ENCODE results near the gene GPR141. TPM values are rescaled to one million over a fixed set of nuclear protein-coding genes. Genes with fewer than 3 reads are reported as not detected.

Gene GPR141
- total RNA-seq, 1 experiment from 2014 or later: not detected

DNA sequence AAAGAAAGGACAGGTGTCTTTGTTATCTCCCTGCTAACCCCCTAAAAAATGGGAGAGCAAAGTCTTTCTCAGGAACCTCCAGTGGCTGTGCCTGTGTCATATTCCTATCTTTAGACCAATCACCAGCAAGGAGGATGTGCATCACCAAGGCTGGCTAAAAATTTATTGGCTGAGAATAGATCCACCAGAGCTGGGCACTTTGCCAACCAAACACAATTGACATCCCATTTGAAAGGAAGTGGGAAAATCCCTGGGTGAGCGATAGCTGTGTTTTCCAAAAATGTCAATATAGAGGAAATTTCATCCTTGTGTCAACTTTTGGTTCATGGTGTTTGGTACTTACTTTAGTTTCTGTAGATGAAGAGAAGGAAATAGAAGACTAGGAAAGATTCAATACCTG lies 13.1 kb upstream of the GPR141 start:
- TF ChIP-seq CTCF (conservative IDR thresholded peaks at IDR 0.05; ENCODE audit: low read depth, low read length): no peak
- TF ChIP-seq EZH2 (IDR thresholded peaks at IDR 0.05; ENCODE audit: low read length, unreplicated experiment): no peak
- TF ChIP-seq EZH2phosphoT487 (IDR thresholded peaks at IDR 0.05; ENCODE audit: borderline replicate concordance, low read length): no peak
- no peaks in the 10 kb centered on the region for H3K79me2 ChIP-seq (ENCODE audit: low read length)
- no peaks in the 10 kb centered on the region for H3K4me1 ChIP-seq (ENCODE audit: insufficient read depth, low read length)
- intact Hi-C loops (cut with micrococcal nuclease): no loop called here
- H3K36me3 ChIP-seq (ENCODE audit: low read depth, low read length): no peaks in the 10 kb centered on the region
- no peak overlapping the region for H3K4me2 ChIP-seq (ENCODE audit: low read length)
- no peaks in the 10 kb centered on the region for H4K20me1 ChIP-seq (ENCODE audit: low read length)
- no peak for DNase-seq
- H3K9me2 ChIP-seq (replicated peaks; ENCODE audit: low read length): no peaks in the 10 kb centered on the region
- H3K27ac ChIP-seq (ENCODE audit: low read length): no peak overlapping the region
- no peak overlapping the region for H3K4me3 ChIP-seq (ENCODE audit: low read length)
- ChIA-PET POLR2A (ENCODE audit: unreplicated experiment) (no interaction called here), CTCF (no interaction called here)
- H2AFZ ChIP-seq (ENCODE audit: low read length): no peak overlapping the region
- BruUV-seq (replicated peaks): no TSS peak
- no peak for ATAC-seq
- no peak overlapping the region for H3K9ac ChIP-seq (ENCODE audit: low read length)
- no peaks in the 10 kb centered on the region for H3F3A ChIP-seq (ENCODE audit: low read length, unreplicated experiment)
- no peaks in the 10 kb centered on the region for H3K9me3 ChIP-seq (ENCODE audit: low read length)
- no peaks in the 10 kb centered on the region for H3K27me3 ChIP-seq (ENCODE audit: low read length)

GRCh38 chr7:37671876-37672275 lies 11.7 kb upstream of the GPR141 start:
- Histone ChIP-seq H3K4me1 (ENCODE audit: insufficient read depth, low read length) (no peaks in the 10 kb centered on the region), H3K9ac (ENCODE audit: low read length) (no peak overlapping the region), H4K20me1 (ENCODE audit: low read length) (no peaks in the 10 kb centered on the region), H3K27ac (ENCODE audit: low read length) (no peak overlapping the region), H2AFZ (ENCODE audit: low read length) (no peak overlapping the region), H3F3A (ENCODE audit: low read length, unreplicated experiment) (no peaks in the 10 kb centered on the region), H3K9me2 (replicated peaks; ENCODE audit: low read length) (no peaks in the 10 kb centered on the region), H3K9me3 (ENCODE audit: low read length) (no peaks in the 10 kb centered on the region), H3K36me3 (ENCODE audit: low read depth, low read length) (no peaks in the 10 kb centered on the region), H3K4me3 (ENCODE audit: low read length) (no peak overlapping the region), H3K27me3 (ENCODE audit: low read length) (no peaks in the 10 kb centered on the region), H3K4me2 (ENCODE audit: low read length) (no peak overlapping the region), H3K79me2 (ENCODE audit: low read length) (no peaks in the 10 kb centered on the region)
- ChIA-PET POLR2A (ENCODE audit: unreplicated experiment) (no interaction called here), CTCF (no interaction called here)
- no peak for ATAC-seq
- BruUV-seq (replicated peaks): no TSS peak
- TF ChIP-seq EZH2phosphoT487 (IDR thresholded peaks at IDR 0.05; ENCODE audit: borderline replicate concordance, low read length) (no peak), EZH2 (IDR thresholded peaks at IDR 0.05; ENCODE audit: low read length, unreplicated experiment) (no peak), CTCF (conservative IDR thresholded peaks at IDR 0.05; ENCODE audit: low read depth, low read length) (no peak)
- intact Hi-C loops (cut with micrococcal nuclease): no loop called here
- no peak for DNase-seq

GRCh38 chr7:37672926-37673325 lies 10.6 kb upstream of the GPR141 start:
- Histone ChIP-seq H3K27me3 (ENCODE audit: low read length) (no peaks in the 10 kb centered on the region), H3K9me2 (replicated peaks; ENCODE audit: low read length) (no peaks in the 10 kb centered on the region), H4K20me1 (ENCODE audit: low read length) (no peaks in the 10 kb centered on the region), H3K9me3 (ENCODE audit: low read length) (no peaks in the 10 kb centered on the region), H3K4me2 (ENCODE audit: low read length) (no peak overlapping the region), H3K79me2 (ENCODE audit: low read length) (no peaks in the 10 kb centered on the region), H2AFZ (ENCODE audit: low read length) (no peak overlapping the region), H3K27ac (ENCODE audit: low read length) (no peak overlapping the region), H3F3A (ENCODE audit: low read length, unreplicated experiment) (no peaks in the 10 kb centered on the region), H3K9ac (ENCODE audit: low read length) (no peak overlapping the region), H3K4me1 (ENCODE audit: insufficient read depth, low read length) (no peaks in the 10 kb centered on the region), H3K36me3 (ENCODE audit: low read depth, low read length) (no peaks in the 10 kb centered on the region), H3K4me3 (ENCODE audit: low read length) (no peak overlapping the region)
- intact Hi-C loops (cut with micrococcal nuclease): no loop called here
- DNase-seq (no peak), ATAC-seq (no peak)
- no TSS peak for BruUV-seq (replicated peaks)
- CTCF ChIA-PET: no interaction called here
- POLR2A ChIA-PET (ENCODE audit: unreplicated experiment): no interaction called here
- no peak for TF ChIP-seq CTCF (conservative IDR thresholded peaks at IDR 0.05; ENCODE audit: low read depth, low read length)
- TF ChIP-seq EZH2phosphoT487 (IDR thresholded peaks at IDR 0.05; ENCODE audit: borderline replicate concordance, low read length): no peak
- TF ChIP-seq EZH2 (IDR thresholded peaks at IDR 0.05; ENCODE audit: low read length, unreplicated experiment): no peak
